LoVo (cell line): Measurements from ENCODE around the gene LAS1L.
"Not testable (repeated sequence)": the region's sequence is repeated elsewhere in the genome, so short reads cannot be mapped to it uniquely, and the experiment has no call there.

Experiments used
- DNase-seq: peaks from one replicate; pipeline ENCODE4 v3.0.0-alpha.2; 2016; ENCODE audit warnings: low spot score

LAS1L gene

GRCh38 chrX:65517923-65518322, 16.7 kb downstream of the LAS1L start:
- DNase-seq: no peak

GRCh38 chrX:65516756-65517155, 17.8 kb downstream of the LAS1L start:
- no peak for DNase-seq

- no peak for DNase-seq
Observed at GRCh38 chrX:65513610-65514009, 21.0 kb downstream of the LAS1L start.

GRCh38 chrX:65509400-65509799, 25.2 kb downstream of the LAS1L start:
- no peak for DNase-seq

- DNase-seq: no peak
Observed at GRCh38 chrX:65508851-65509250, 25.7 kb downstream of the LAS1L start.

GRCh38 chrX:65502618-65503017, 32.0 kb downstream of the LAS1L start:
- DNase-seq: no peak

- no peak for DNase-seq
Observed at GRCh38 chrX:65493431-65493830, 41.2 kb downstream of the LAS1L start.

GRCh38 chrX:65491620-65492019, 43.0 kb downstream of the LAS1L start:
- no peak for DNase-seq

GRCh38 chrX:65488495-65488894, 46.1 kb downstream of the LAS1L start:
- DNase-seq: no peak

- DNase-seq: no peak
Observed at GRCh38 chrX:65480960-65481359, 53.6 kb downstream of the LAS1L start.

GRCh38 chrX:65479102-65479501, 55.5 kb downstream of the LAS1L start:
- DNase-seq: not testable (repeated sequence)

- no peak for DNase-seq
Observed at GRCh38 chrX:65476564-65476963, 58.0 kb downstream of the LAS1L start.

- no peak for DNase-seq
Observed at GRCh38 chrX:65463550-65463949, 71.0 kb downstream of the LAS1L start.
